Lung (tissue), 12 donors: ENCODE data around the gene TRPM3. TPM values are rescaled to one million over a fixed set of nuclear protein-coding genes. Genes with fewer than 3 reads are reported as not detected.

Source experiments
- ATAC-seq: fragments of 200-7000 bp; cut with Tn5 transposase; one replicate; pipeline ENCODE4 v1.9.1; 2020; ENCODE audit warnings: moderate number of reproducible peaks; ENCODE audit not compliant: insufficient read depth, low FRiP score
- DNase-seq, 3 donors: peaks; one replicate each; pipeline ENCODE4 v3.0.0-alpha.2; 2013 to 2017
- H3K27ac ChIP-seq, 2 donors: one replicate each; pipeline ENCODE4 v1.5.1; 2013; ENCODE audit warnings: mild to moderate bottlenecking in 2 of 2, moderate library complexity in 2 of 2, control low read depth in 1 of 2, inconsistent platforms in 1 of 2, low read depth in 1 of 2, low read length in 1 of 2
- H3K27me3 ChIP-seq, 3 donors: one replicate each; pipeline ENCODE4 v1.5.1; 2013; ENCODE audit warnings: low read length in 2 of 3; ENCODE audit not compliant: control insufficient read depth in 3 of 3, insufficient read depth in 3 of 3
- H3K36me3 ChIP-seq, 4 donors: one replicate each; pipeline ENCODE4 v1.5.1; 2013; ENCODE audit warnings: low read length in 4 of 4, mild to moderate bottlenecking in 1 of 4, moderate library complexity in 1 of 4; ENCODE audit not compliant: control insufficient read depth in 4 of 4, insufficient read depth in 4 of 4
- H3K4me1 ChIP-seq, 5 donors: one replicate each; pipeline ENCODE4 v1.5.1; 2013; ENCODE audit warnings: low read length in 5 of 5, mild to moderate bottlenecking in 2 of 5, moderate library complexity in 1 of 5; ENCODE audit not compliant: control insufficient read depth in 5 of 5, insufficient read depth in 5 of 5
- H3K4me3 ChIP-seq: one replicate; pipeline ENCODE4 v1.5.1; 2013; ENCODE audit warnings: mild to moderate bottlenecking, control low read depth, moderate library complexity
- H3K9ac ChIP-seq, 2 donors: one replicate each; pipeline ENCODE4 v1.5.1; 2013; ENCODE audit warnings: low read length in 2 of 2, control low read depth in 1 of 2; ENCODE audit not compliant: insufficient read depth in 1 of 2
- H3K9me3 ChIP-seq, 4 donors: one replicate each; pipeline ENCODE4 v1.5.1; 2013; ENCODE audit warnings: low read length in 3 of 4, mild to moderate bottlenecking in 1 of 4, moderate library complexity in 1 of 4; ENCODE audit not compliant: control insufficient read depth in 4 of 4, insufficient read depth in 3 of 4
- CTCF ChIP-seq: IDR thresholded peaks from 2 replicates; pipeline ENCODE4 v1.5.1; 2012; ENCODE audit warnings: mild to moderate bottlenecking; ENCODE audit errors: control extremely low read depth, extremely low read depth
- WGBS, 2 donors: extraction: QIAGEN DNeasy Blood & Tissue Kit; methylation state at CpG; one replicate each; pipeline ENCODE4 v1.1.7; 2013; 5-methylcytosine and 5-hydroxymethylcytosine counted together
- polyA plus RNA-seq, 2 donors: library from polyadenylated mRNA; stranded (reverse); fragments of 200-250 nt; gene quantifications; one replicate each; pipeline ENCODE4 v1.2.1, GENCODE V29; 2013
- total RNA-seq, 2 donors: library from RNA; depleted of rRNA in 1 of 2; stranded (reverse); fragments of >200 nt in 1 of 2; gene quantifications; one replicate each; pipeline ENCODE4 v1.2.1, GENCODE V29; 2014 to 2021
- donor health status: control.
- donor health status: control.
- donor health status: Bipolar disorder and iron deficiency.
- donor health status: healthy.
- donor health status: DM: yes; HTN: yes; CAD: no.

The TRPM3 gene
- total and polyA plus RNA-seq, 4 donors, result 0.02 to 1.4 (median 0.49) TPM; not detected in 1

GRCh38 chr9:71052287-71052686, 69.1 kb downstream of the TRPM3 start:
- Histone ChIP-seq H3K36me3 (no peaks in the 10 kb centered on the region), H3K4me1 (no peaks in the 10 kb centered on the region), H3K27me3 (no peaks in the 10 kb centered on the region), H3K9me3 (no peaks in the 10 kb centered on the region), H3K27ac (no peak overlapping the region), H3K4me3 (no peak overlapping the region), H3K9ac (no peak overlapping the region)
- DNase-seq, result no peak
- 54 to 72% methylated on average over 4 of the region's 4 CpGs for WGBS, 2 donors
- no peak for TF ChIP-seq CTCF
- ATAC-seq, result no peak

DNA sequence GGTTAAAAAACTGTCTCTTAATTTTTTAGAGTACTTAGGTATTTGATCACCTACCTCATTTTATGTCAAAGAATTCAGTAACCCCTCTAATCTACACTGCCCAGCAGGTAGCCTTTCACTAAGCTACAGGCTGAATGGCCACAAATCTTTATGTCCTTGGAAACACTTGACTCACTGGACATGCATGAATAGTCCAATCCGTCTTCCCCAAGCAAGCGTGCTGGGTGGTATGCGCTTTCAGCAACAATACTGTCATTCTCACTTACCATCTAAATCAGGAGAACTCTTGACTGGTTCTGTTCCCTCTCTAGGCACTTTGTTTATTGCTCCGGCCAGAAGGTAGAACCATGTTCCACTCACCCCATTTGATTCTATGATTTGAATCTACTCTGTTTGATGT, 73.1 kb downstream of the TRPM3 start:
- no peak overlapping the region for H3K9ac ChIP-seq
- H3K27me3 ChIP-seq, result no peaks in the 10 kb centered on the region
- H3K27ac ChIP-seq, result no peak overlapping the region
- H3K4me1 ChIP-seq, result no peaks in the 10 kb centered on the region
- DNase-seq (no peak), ATAC-seq (no peak)
- no peaks in the 10 kb centered on the region for H3K9me3 ChIP-seq
- no peaks in the 10 kb centered on the region for H3K36me3 ChIP-seq
- TF ChIP-seq CTCF, result no peak
- H3K4me3 ChIP-seq, result no peak overlapping the region
- WGBS, 2 donors, result 70 to 72% methylated on average over 4 of the region's 4 CpGs

DNA sequence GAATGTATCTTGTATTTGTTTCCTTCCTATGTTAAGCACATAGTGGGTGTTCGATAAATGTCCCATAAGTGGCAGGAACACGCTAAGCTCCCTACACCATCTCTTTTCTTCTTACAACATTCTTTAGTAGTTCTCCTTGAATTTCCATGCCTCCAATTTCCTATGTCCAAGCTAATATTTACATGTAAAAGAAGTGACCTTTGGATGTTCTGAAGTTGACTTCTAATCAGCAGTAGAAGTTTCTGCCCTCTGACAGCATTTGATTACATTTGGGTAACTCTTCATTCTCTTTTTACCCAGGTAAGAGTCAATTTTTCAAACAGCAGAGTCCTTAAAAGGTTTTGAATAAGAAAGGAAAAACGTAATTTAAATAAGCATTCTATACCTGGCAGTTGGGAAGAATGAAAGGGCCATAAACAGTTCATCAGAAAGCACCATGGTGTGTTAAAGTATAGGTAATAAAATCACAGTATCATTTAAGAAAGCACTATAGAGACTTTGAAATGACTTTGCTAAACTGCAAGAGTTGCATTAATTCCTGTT, 78.9 kb downstream of the TRPM3 start:
- Histone ChIP-seq H3K27ac (no peak overlapping the region), H3K4me3 (no peak overlapping the region), H3K4me1 (no peaks in the 10 kb centered on the region), H3K27me3 (no peaks in the 10 kb centered on the region), H3K36me3 (no peaks in the 10 kb centered on the region), H3K9me3 (no peaks in the 10 kb centered on the region), H3K9ac (no peak overlapping the region)
- TF ChIP-seq CTCF, result no peak
- DNase-seq (no peak), ATAC-seq (no peak)
- 70 to 80% methylated on average over 3 of the region's 3 CpGs for WGBS, 2 donors

- Histone ChIP-seq H3K4me1 (no peaks in the 10 kb centered on the region), H3K9me3 (peaks cover 0 to 2% (median 0%) of the 10 kb centered on the region in 4 donors), H3K27me3 (no peaks in the 10 kb centered on the region), H3K27ac (no peak overlapping the region), H3K36me3 (no peaks in the 10 kb centered on the region), H3K9ac (no peak overlapping the region), H3K4me3 (no peak overlapping the region)
- WGBS, 2 donors, result 92 to 96% methylated on average over 4 of the region's 4 CpGs
- no peak for TF ChIP-seq CTCF
- DNase-seq (no peak), ATAC-seq (no peak)
Observed at GRCh38 chr9:71037521-71037920, 83.9 kb downstream of the TRPM3 start.
